Gastrocnemius medialis (tissue), 4 donors: ENCODE results near the gene LACRT.

ENCODE experiments used
- POLR2A ChIP-seq, 2 donors: fragments of 450-650 bp; IDR thresholded peaks; one replicate each; pipeline ENCODE4 v1.6.1; 2017; ENCODE audit warnings: antibody characterized with exemption in 2 of 2, mild to moderate bottlenecking in 2 of 2, moderate library complexity in 2 of 2
- TF ChIP-seq, protein P1 (sequence below), 5 experiments: fragments of 450-650 bp in 3 of 5; fragments of 200-600 bp in 2 of 5; sonication (generic) in 2 of 5; IDR thresholded peaks in 4 of 5; conservative IDR thresholded peaks in 1 of 5; 1 replicate in 4 of 5; 2 replicates in 1 of 5; pipeline ENCODE4 v1.5.1; 2016 to 2019; ENCODE audit warnings: antibody characterized with exemption in 5 of 5, mild to moderate bottlenecking in 3 of 5, moderate library complexity in 3 of 5

DNA sequence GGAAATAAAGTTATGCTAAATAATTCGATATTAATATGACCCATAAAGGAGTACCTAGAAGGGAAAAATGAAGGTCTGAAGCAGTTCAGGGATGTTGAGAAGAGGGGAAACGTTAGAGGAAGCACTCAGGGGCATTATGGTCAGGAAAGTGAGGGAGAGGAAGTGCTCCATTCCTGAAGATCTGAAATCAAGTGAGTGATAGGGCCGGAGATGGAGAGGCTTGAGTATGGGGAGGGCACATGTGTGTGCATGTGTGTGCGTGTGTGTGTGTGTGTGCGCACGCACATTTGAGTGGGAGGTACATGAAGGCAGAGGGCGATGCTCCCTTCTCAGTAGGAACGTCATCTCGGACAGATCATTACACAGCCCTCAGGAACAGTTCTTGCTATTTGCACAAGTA lies 18.3 kb upstream of the LACRT start:
- TF ChIP-seq, protein P1, sequence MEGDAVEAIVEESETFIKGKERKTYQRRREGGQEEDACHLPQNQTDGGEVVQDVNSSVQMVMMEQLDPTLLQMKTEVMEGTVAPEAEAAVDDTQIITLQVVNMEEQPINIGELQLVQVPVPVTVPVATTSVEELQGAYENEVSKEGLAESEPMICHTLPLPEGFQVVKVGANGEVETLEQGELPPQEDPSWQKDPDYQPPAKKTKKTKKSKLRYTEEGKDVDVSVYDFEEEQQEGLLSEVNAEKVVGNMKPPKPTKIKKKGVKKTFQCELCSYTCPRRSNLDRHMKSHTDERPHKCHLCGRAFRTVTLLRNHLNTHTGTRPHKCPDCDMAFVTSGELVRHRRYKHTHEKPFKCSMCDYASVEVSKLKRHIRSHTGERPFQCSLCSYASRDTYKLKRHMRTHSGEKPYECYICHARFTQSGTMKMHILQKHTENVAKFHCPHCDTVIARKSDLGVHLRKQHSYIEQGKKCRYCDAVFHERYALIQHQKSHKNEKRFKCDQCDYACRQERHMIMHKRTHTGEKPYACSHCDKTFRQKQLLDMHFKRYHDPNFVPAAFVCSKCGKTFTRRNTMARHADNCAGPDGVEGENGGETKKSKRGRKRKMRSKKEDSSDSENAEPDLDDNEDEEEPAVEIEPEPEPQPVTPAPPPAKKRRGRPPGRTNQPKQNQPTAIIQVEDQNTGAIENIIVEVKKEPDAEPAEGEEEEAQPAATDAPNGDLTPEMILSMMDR (IDR thresholded peaks at IDR 0.05 in 4 of 5, conservative IDR thresholded peaks at IDR 0.05 in 1 of 5) = no peak
- no peak for TF ChIP-seq POLR2A (IDR thresholded peaks at IDR 0.05)
